Nasal cavity respiratory epithelium epithelial cell of viscerocranial mucosa (primary cell): ENCODE results near the gene ASIC4. TPM values are rescaled to one million over a fixed set of nuclear protein-coding genes. Genes with fewer than 3 reads are reported as not detected.

Source experiments
- total RNA-seq: library from RNA; depleted of rRNA; stranded (reverse); fragments of >200 nt; gene quantifications from 2 replicates; pipeline ENCODE4 v1.2.3, GENCODE V29; 2014

ASIC4 gene, protein sequence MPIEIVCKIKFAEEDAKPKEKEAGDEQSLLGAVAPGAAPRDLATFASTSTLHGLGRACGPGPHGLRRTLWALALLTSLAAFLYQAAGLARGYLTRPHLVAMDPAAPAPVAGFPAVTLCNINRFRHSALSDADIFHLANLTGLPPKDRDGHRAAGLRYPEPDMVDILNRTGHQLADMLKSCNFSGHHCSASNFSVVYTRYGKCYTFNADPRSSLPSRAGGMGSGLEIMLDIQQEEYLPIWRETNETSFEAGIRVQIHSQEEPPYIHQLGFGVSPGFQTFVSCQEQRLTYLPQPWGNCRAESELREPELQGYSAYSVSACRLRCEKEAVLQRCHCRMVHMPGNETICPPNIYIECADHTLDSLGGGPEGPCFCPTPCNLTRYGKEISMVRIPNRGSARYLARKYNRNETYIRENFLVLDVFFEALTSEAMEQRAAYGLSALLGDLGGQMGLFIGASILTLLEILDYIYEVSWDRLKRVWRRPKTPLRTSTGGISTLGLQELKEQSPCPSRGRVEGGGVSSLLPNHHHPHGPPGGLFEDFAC
- total RNA-seq: 0.34 TPM in 1 of 2 replicates, not detected in the other

DNA sequence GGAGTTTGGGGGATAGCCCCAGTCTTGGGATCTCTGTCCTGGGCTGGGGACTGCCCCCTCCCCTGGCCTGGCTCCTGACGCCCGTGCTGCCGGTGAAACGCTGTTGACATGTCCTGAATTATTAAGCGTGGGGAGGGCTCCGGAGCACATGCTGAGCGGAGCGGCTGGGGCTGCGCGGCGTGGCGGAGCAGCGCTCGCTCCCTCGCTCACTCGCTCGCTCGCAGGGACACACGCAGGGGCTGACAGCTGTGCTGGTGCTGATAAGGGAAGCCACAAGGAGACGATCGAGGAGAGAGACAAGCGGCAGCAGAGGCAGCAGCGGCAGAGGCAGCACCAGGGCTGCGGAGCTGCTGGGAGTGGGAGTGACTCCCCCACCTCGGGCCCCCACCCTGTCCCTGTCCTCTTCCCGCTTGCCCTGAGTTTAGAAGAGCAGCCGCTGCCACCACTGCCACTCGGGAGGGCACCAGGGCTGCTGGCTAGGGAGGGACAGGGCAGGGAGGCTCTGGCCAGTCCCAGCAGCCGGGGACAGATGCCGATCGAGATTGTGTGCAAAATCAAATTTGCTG is at the start of gene ASIC4:
Gene ASIC4, plus strand, starts transcription at position 287 of the 566 bp plus-strand sequence. Its CDS starts 243 bp downstream, at position 530.

GRCh38 chr2:219498280-219499057 is 15.8 kb upstream of the ASIC4 start, which contains the start of gene GMPPA:
TSS of gene GMPPA (plus strand) at chr2:219498891. CDS start at chr2:219499976, 1,085 bp downstream.

DNA sequence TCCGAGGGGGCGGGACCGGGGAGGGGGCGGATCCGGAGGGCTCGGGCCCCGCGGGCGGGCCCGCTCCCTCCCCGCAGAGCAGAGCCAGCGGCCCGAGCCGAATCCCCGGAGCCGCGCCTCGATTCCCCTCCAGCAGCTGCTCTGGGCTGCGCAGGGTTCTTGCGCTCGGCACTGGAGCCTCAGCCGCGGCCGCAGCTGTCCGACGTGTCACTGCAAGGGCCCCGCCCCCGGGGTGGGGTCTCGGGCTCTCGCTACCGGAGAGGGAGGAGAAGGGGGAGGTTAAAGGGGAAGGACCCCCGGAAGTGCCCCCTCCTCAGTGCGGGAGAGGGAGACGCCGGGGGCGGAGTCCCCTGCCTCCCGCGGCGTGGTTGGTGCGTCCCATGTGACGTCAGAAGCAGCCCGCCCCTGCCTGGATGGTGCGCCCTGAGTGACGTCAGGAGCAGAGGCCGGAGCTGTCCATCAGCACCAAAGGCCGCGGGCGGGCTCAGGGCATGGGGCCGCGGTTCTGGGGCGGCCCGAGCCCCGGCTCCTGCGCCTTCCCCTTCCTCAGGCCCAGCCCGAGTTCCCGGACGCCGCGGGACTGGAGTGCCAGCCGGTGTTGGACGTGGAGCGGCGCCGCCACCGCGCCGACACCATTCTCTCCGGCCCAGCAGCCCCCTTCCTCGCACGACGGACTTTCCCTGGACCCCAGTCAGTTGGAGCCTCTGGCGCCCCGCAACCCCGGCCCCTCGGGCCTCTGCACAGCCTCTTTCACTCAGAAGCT is 29.5 kb downstream of the ASIC4 start, which contains the start of the genes CHPF and TMEM198:
Gene CHPF, minus strand, starts transcription at position 214 of the 763 bp plus-strand sequence. CDS start 271 bp downstream, outside the sequence.
Gene TMEM198, plus strand, starts transcription at position 433 of the 763 bp plus-strand sequence. CDS start 700 bp downstream, outside the sequence.

DNA sequence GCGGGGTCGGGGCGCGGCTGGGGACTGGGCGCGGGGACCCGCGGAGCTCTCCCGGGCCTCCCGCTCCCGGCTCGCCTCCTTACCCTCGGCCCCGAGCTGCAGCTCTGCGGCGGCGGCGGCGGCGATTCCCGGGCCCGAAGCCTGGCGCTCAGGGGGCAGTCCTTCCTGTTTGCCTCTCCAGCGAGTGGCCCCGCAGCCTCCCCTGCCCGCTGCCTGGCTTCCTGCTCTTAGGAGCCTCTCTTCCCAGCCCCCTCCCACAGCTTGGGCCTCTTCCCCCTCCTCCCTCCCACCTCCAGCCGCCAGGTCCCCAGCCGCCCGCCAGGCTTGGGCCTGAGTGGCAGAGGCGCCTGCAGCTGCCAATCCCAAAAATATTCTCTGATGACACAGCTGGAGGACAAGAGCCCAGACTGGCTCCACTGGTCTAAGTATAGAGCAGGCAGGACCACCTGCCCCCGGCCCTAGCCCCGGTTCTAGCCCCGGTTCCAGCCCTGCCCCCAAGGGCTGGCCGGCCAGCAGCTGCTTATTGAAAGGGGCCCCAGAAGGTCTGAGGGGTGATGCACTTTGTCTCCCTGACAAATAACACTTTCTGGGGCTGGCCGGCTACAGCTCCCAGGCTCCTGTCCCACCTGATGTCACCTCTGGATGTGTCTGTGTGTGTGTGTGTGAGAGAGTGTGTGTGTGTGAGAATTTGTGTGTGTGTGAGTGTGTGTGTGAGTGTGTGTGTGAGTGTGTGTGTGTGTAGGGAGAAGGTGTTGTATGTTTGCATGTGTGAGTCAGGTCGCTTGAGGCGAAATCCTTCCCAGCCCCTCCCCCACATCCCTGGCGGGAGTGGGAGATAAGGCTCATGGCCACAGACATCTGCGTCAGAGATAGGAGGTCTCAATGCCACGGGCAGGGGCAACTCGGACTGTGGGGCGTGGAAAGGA is 57.3 kb downstream of the ASIC4 start, which contains the start of gene OBSL1:
Gene OBSL1, minus strand, starts transcription at position 229 of the 926 bp plus-strand sequence. CDS start 307 bp downstream, outside the sequence.

GRCh38 chr2:219572237-219573001 is 58.1 kb downstream of the ASIC4 start, which contains the start of gene INHA:
TSS of gene INHA (plus strand) at chr2:219572310. CDS start at chr2:219572375, 65 bp downstream.

Other genes with a start within 250 kb of the ASIC4 start
- gene DNAJB2, start 235.1 kb upstream of the ASIC4 start, total RNA-seq: 39.0 and 83.7 TPM in 2 replicates
- not detected in 2 replicates for gene PTPRN, start 205.1 kb upstream of the ASIC4 start, total RNA-seq
- gene RESP18, start 181.7 kb upstream of the ASIC4 start, total RNA-seq: not detected in 2 replicates
- 50.6 and 59.5 TPM in 2 replicates for gene DNPEP, start 126.6 kb upstream of the ASIC4 start, total RNA-seq
- not detected in 2 replicates for gene DES, start 96.1 kb upstream of the ASIC4 start, total RNA-seq
- gene SPEG, start 79.6 kb upstream of the ASIC4 start, total RNA-seq: 4.1 and 9.6 TPM in 2 replicates
- 26.6 and 49.6 TPM in 2 replicates for gene GMPPA, start 15.6 kb upstream of the ASIC4 start, total RNA-seq
- 145 and 201 TPM in 2 replicates for gene CHPF, start 29.3 kb downstream of the ASIC4 start, total RNA-seq
- 0.34 and 0.36 TPM in 2 replicates for gene TMEM198, start 29.5 kb downstream of the ASIC4 start, total RNA-seq
- gene OBSL1, start 57.1 kb downstream of the ASIC4 start, total RNA-seq: 8.9 and 27.7 TPM in 2 replicates
- under 0.01 and 0.36 TPM in 2 replicates for gene INHA, start 57.8 kb downstream of the ASIC4 start, total RNA-seq
- 14.2 and 15.4 TPM in 2 replicates for gene STK11IP, start 83.4 kb downstream of the ASIC4 start, total RNA-seq
- 1.7 and 6.9 TPM in 2 replicates for gene SLC4A3, start 113.1 kb downstream of the ASIC4 start, total RNA-seq